Astrocyte of the cerebellum (primary cell): ENCODE results near the gene CALR3.

Experiments used
- DNase-seq: peaks from one replicate; pipeline ENCODE4 v3.0.0-alpha.2; 2011; ENCODE audit warnings: low read depth
- H3K4me3 ChIP-seq: 2 replicates; pipeline ENCODE4 v1.5.1; 2011; ENCODE audit warnings: mild to moderate bottlenecking, low read depth, low read length, moderate library complexity
- CTCF ChIP-seq: IDR thresholded peaks from 2 replicates; pipeline ENCODE4 v1.5.1; 2012; ENCODE audit warnings: low read length, low read depth, moderate library complexity, mild to moderate bottlenecking; ENCODE audit errors: missing control alignments
- in situ Hi-C: cut with HindIII; loops from 2 replicates; pipeline ENCODE4 v1.10.0; 2017; ENCODE audit warnings: low sequenced_read_pairs

The CALR3 gene

GRCh38 chr19:16463341-16463990 is 32.5 kb downstream of the CALR3 start:
- no peak for TF ChIP-seq CTCF
- no peak for DNase-seq
- no peak overlapping the region for H3K4me3 ChIP-seq
- in situ Hi-C loops, result no loop called here

GRCh38 chr19:16462757-16463250 is 33.2 kb downstream of the CALR3 start:
- no peak for DNase-seq
- in situ Hi-C loops, result no loop called here

GRCh38 chr19:16461630-16462051 is 34.3 kb downstream of the CALR3 start:
- no peak overlapping the region for H3K4me3 ChIP-seq
- in situ Hi-C loops, result no loop called here
- DNase-seq, result no peak
- TF ChIP-seq CTCF, result no peak

More at GRCh38 chr19:16462757-16463250, 33.2 kb downstream of the CALR3 start:
- H3K4me3 ChIP-seq, result no peak overlapping the region
- no peak for TF ChIP-seq CTCF

- no peak overlapping the region for H3K4me3 ChIP-seq
- no peak for DNase-seq
- no peak for TF ChIP-seq CTCF
- in situ Hi-C loops, result no loop called here
Measured at GRCh38 chr19:16460454-16460853, 35.5 kb downstream of the CALR3 start.

- in situ Hi-C loops, result no loop called here
- no peak for DNase-seq
- no peak overlapping the region for H3K4me3 ChIP-seq
- TF ChIP-seq CTCF, result no peak
Measured at GRCh38 chr19:16459680-16460079, 36.3 kb downstream of the CALR3 start.

GRCh38 chr19:16458391-16459341 is 37.3 kb downstream of the CALR3 start:
- TF ChIP-seq CTCF, result no peak
- H3K4me3 ChIP-seq, result no peak overlapping the region
- DNase-seq, result no peak
- in situ Hi-C loops, result no loop called here
